Measurements from ENCODE around the gene ACOX3.
"Not testable (repeated sequence)": the region's sequence is repeated elsewhere in the genome, so short reads cannot be mapped to it uniquely, and the experiment has no call there.

Gene ACOX3

DNA sequence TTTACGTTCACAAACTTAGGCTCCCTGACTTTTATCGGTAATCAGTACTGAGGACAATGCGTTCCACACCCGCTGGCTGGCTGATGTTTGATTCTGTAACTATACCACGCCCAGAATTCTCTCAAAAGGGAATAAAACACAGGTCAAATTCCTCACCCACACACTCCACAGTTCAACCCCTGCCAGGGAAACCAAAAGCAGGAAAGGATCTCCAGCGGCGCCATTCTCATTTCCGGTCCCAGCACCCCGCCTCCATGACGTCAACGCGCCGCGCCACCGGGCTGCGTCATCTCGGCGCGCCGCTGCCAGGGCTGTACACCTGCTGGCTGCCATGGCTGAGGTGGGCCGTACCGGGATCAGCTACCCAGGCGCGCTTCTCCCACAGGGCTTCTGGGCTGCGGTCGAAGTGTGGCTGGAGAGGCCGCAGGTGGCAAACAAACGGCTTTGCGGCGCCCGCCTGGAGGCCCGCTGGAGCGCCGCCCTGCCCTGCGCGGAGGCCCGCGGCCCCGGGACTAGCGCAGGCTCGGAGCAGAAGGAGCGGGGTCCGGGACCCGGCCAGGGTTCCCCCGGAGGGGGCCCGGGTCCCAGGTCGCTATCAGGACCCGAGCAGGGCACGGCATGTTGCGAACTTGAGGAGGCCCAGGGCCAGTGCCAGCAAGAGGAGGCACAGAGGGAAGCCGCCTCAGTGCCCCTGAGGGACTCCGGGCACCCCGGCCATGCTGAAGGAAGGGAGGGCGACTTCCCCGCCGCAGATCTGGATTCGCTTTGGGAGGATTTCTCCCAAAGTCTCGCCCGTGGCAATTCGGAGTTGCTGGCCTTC lies at the start of gene ACOX3, which contains the start of gene TRMT44:
ACOX3 (minus strand) TSS at position 232 of the 820 bp plus-strand sequence. CDS start 24,202 bp downstream, outside the sequence.
TRMT44 (plus strand) TSS at position 286 of the 820 bp plus-strand sequence; CDS start at position 332, 46 bp downstream.
- Histone ChIP-seq H3K27ac (ENCODE audit: low read length) (peak within 1 kb of the TSS; percentile 96), H3K9ac (ENCODE audit: low read length in 2 of 2) (peak within 1 kb of the TSS; percentile 96 to 99), H3K36me3 (ENCODE audit: control insufficient read depth in 2 of 2, insufficient read depth in 2 of 2, low read length in 2 of 2) (peaks cover 0 to 2% of the 10 kb centered on the region in 2 donors), H3K4me3 (ENCODE audit: low read length in 2 of 2) (peak within 1 kb of the TSS; percentile 95 to 97), H3K9me3 (ENCODE audit: control insufficient read depth in 2 of 2, low read length in 2 of 2) (no peaks in the 10 kb centered on the region), H3K27me3 (ENCODE audit: control insufficient read depth in 1 of 2, insufficient read depth in 2 of 2, low read length in 2 of 2) (no peaks in the 10 kb centered on the region), H3K4me1 (ENCODE audit: control insufficient read depth, insufficient read depth, low read length) (peaks cover 46% of the 10 kb centered on the region)

DNA sequence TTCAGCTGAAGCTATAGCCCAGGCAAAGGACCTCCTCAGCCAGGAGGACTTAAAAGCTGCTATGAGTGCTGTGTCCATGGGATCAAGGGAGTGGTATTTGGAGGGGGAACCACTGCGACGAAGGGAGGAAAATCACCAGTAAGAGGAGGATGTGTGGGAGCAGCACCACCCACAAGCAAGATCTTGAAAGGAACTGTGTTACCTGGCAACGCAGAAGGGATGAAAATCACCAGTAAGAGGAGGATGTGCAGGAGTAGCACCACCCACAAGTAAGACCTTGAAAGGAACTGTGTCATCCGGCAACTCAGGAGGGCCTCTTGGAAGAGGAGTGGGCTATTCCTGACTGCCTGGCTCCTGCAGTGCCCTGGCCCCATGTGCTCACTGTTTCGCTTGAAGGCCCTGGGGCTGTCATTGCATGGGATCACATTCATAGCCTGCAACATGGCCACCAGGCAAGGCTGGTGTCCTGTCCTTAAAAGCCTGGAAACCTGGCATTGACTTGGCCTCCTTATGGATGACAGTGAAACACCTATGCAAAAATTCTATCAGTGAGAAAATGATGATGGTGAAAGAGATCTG lies 48.4 kb upstream of the ACOX3 start:
- no peak overlapping the region for H3K4me3 ChIP-seq (ENCODE audit: low read length in 2 of 2)
- no peak overlapping the region for H3K27ac ChIP-seq (ENCODE audit: low read length)
- H3K27me3 ChIP-seq (ENCODE audit: control insufficient read depth in 1 of 2, insufficient read depth in 2 of 2, low read length in 2 of 2) = no peaks in the 10 kb centered on the region
- no peaks in the 10 kb centered on the region for H3K4me1 ChIP-seq (ENCODE audit: control insufficient read depth, insufficient read depth, low read length)
- H3K9me3 ChIP-seq (ENCODE audit: control insufficient read depth in 2 of 2, low read length in 2 of 2) = no peaks in the 10 kb centered on the region
- no peak overlapping the region for H3K9ac ChIP-seq (ENCODE audit: low read length in 2 of 2)
- H3K36me3 ChIP-seq (ENCODE audit: control insufficient read depth in 2 of 2, insufficient read depth in 2 of 2, low read length in 2 of 2) = no peaks in the 10 kb centered on the region

- H3K36me3 ChIP-seq (ENCODE audit: control insufficient read depth in 2 of 2, insufficient read depth in 2 of 2, low read length in 2 of 2); H3K9ac ChIP-seq (ENCODE audit: low read length in 2 of 2); H3K4me1 ChIP-seq (ENCODE audit: control insufficient read depth, insufficient read depth, low read length); H3K27ac ChIP-seq (ENCODE audit: low read length); H3K9me3 ChIP-seq (ENCODE audit: control insufficient read depth in 2 of 2, low read length in 2 of 2); H3K4me3 ChIP-seq (ENCODE audit: low read length in 2 of 2); H3K27me3 ChIP-seq (ENCODE audit: control insufficient read depth in 1 of 2, insufficient read depth in 2 of 2, low read length in 2 of 2): not testable (repeated sequence)
Measured at GRCh38 chr4:8486643-8487042, 46.1 kb upstream of the ACOX3 start.

- no peak overlapping the region for H3K27ac ChIP-seq (ENCODE audit: low read length)
- H3K9me3 ChIP-seq (ENCODE audit: control insufficient read depth in 2 of 2, low read length in 2 of 2) = no peaks in the 10 kb centered on the region
- no peaks in the 10 kb centered on the region for H3K27me3 ChIP-seq (ENCODE audit: control insufficient read depth in 1 of 2, insufficient read depth in 2 of 2, low read length in 2 of 2)
- H3K4me1 ChIP-seq (ENCODE audit: control insufficient read depth, insufficient read depth, low read length) = no peaks in the 10 kb centered on the region
- H3K4me3 ChIP-seq (ENCODE audit: low read length in 2 of 2) = no peak overlapping the region
- no peak overlapping the region for H3K9ac ChIP-seq (ENCODE audit: low read length in 2 of 2)
- peaks cover 6 to 7% of the 10 kb centered on the region in 2 donors for H3K36me3 ChIP-seq (ENCODE audit: control insufficient read depth in 2 of 2, insufficient read depth in 2 of 2, low read length in 2 of 2)
Measured at GRCh38 chr4:8480221-8480620, 39.7 kb upstream of the ACOX3 start.

DNA sequence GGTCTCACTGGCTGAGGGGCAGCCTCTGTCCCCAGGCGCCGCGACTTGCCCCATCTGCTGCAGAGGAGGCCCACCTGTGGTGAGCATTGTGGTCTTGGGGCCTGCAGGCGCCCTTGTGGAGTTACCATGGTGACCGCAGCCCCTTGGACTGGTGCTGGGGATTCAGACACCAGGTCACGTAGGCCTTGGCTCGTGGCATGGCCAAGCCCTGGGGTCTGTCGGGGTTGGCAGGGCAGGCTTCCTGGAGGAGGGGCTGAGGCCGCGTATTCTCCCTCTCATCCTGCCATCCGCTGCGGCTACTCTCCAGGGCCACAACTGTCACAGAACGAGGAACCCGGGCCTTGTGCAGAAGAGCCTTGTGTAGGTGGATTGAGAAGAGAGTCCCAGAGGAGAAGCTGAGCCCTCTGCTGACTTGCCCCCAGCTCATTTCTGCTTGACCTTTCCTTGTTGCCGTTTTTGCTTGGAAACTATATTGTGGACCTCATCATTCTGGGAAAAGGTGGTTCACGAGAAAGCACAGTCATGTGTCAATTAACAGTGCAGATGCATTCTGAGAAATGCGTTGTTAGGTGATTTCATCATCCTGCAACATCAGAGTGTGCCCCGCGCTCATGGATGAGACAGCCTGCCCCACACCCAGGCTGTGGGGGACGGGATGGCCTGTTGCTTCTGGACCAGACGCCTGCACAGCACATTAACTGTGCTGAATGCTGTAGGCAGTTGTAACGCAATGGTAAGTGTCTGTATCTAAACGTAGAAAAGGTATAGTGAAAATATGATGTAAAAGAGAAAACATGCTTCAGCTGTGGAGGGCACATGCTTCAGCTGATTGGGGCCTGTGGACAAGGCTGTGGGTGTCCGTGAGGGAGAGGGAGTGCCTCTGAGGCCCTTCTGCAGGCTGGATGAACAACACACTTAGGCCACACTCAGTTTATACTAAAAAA lies 38.5 kb upstream of the ACOX3 start:
- Histone ChIP-seq H3K9ac (ENCODE audit: low read length in 2 of 2) (no peak overlapping the region), H3K27me3 (ENCODE audit: control insufficient read depth in 1 of 2, insufficient read depth in 2 of 2, low read length in 2 of 2) (no peaks in the 10 kb centered on the region), H3K27ac (ENCODE audit: low read length) (no peak overlapping the region), H3K9me3 (ENCODE audit: control insufficient read depth in 2 of 2, low read length in 2 of 2) (no peaks in the 10 kb centered on the region), H3K4me3 (ENCODE audit: low read length in 2 of 2) (no peak overlapping the region), H3K4me1 (ENCODE audit: control insufficient read depth, insufficient read depth, low read length) (peaks cover 3% of the 10 kb centered on the region), H3K36me3 (ENCODE audit: control insufficient read depth in 2 of 2, insufficient read depth in 2 of 2, low read length in 2 of 2) (peaks cover 6 to 7% of the 10 kb centered on the region in 2 donors)

GRCh38 chr4:8478371-8478770 lies 37.8 kb upstream of the ACOX3 start:
- Histone ChIP-seq H3K36me3 (ENCODE audit: control insufficient read depth in 2 of 2, insufficient read depth in 2 of 2, low read length in 2 of 2) (peaks cover 6 to 7% of the 10 kb centered on the region in 2 donors), H3K27me3 (ENCODE audit: control insufficient read depth in 1 of 2, insufficient read depth in 2 of 2, low read length in 2 of 2) (no peaks in the 10 kb centered on the region), H3K9ac (ENCODE audit: low read length in 2 of 2) (no peak overlapping the region), H3K4me3 (ENCODE audit: low read length in 2 of 2) (no peak overlapping the region), H3K9me3 (ENCODE audit: control insufficient read depth in 2 of 2, low read length in 2 of 2) (no peaks in the 10 kb centered on the region), H3K4me1 (ENCODE audit: control insufficient read depth, insufficient read depth, low read length) (peaks cover 9% of the 10 kb centered on the region), H3K27ac (ENCODE audit: low read length) (no peak overlapping the region)

DNA sequence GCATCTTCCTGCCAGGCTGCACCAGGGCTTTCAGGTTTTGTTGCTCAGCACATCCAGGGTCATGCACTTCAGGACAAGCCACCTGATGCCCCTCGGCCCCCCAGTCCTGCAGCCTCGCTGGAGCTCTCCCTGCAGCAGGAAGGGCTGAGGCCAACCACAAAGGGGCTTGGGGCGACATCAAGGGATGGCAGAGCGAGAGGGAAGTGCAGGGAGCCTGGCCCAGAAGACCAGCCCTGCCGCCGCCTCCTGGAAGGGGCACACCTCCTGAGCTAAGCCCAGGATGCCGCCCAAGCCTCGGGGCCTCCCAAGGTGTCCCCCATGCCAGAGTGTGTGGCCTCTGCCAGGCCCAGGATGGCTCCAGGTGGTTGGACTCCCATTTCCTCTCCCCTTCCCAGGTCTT lies 37.2 kb upstream of the ACOX3 start:
- peaks cover 6 to 7% of the 10 kb centered on the region in 2 donors for H3K36me3 ChIP-seq (ENCODE audit: control insufficient read depth in 2 of 2, insufficient read depth in 2 of 2, low read length in 2 of 2)
- no peak overlapping the region for H3K27ac ChIP-seq (ENCODE audit: low read length)
- peaks cover 16% of the 10 kb centered on the region for H3K4me1 ChIP-seq (ENCODE audit: control insufficient read depth, insufficient read depth, low read length)
- no peaks in the 10 kb centered on the region for H3K27me3 ChIP-seq (ENCODE audit: control insufficient read depth in 1 of 2, insufficient read depth in 2 of 2, low read length in 2 of 2)
- H3K4me3 ChIP-seq (ENCODE audit: low read length in 2 of 2) = no peak overlapping the region
- no peaks in the 10 kb centered on the region for H3K9me3 ChIP-seq (ENCODE audit: control insufficient read depth in 2 of 2, low read length in 2 of 2)
- no peak overlapping the region for H3K9ac ChIP-seq (ENCODE audit: low read length in 2 of 2)

GRCh38 chr4:8477095-8477635 lies 36.6 kb upstream of the ACOX3 start:
- H3K9ac ChIP-seq (ENCODE audit: low read length in 2 of 2) = no peak overlapping the region
- H3K9me3 ChIP-seq (ENCODE audit: control insufficient read depth in 2 of 2, low read length in 2 of 2) = no peaks in the 10 kb centered on the region
- H3K4me3 ChIP-seq (ENCODE audit: low read length in 2 of 2) = no peak overlapping the region
- no peaks in the 10 kb centered on the region for H3K27me3 ChIP-seq (ENCODE audit: control insufficient read depth in 1 of 2, insufficient read depth in 2 of 2, low read length in 2 of 2)
- H3K4me1 ChIP-seq (ENCODE audit: control insufficient read depth, insufficient read depth, low read length) = peaks cover 22% of the 10 kb centered on the region
- no peak overlapping the region for H3K27ac ChIP-seq (ENCODE audit: low read length)
- H3K36me3 ChIP-seq (ENCODE audit: control insufficient read depth in 2 of 2, insufficient read depth in 2 of 2, low read length in 2 of 2) = peaks cover 6 to 7% of the 10 kb centered on the region in 2 donors

GRCh38 chr4:8475751-8476575 lies 35.4 kb upstream of the ACOX3 start:
- Histone ChIP-seq H3K27ac (ENCODE audit: low read length) (no peak overlapping the region), H3K27me3 (ENCODE audit: control insufficient read depth in 1 of 2, insufficient read depth in 2 of 2, low read length in 2 of 2) (no peaks in the 10 kb centered on the region), H3K9me3 (ENCODE audit: control insufficient read depth in 2 of 2, low read length in 2 of 2) (no peaks in the 10 kb centered on the region), H3K9ac (ENCODE audit: low read length in 2 of 2) (no peak overlapping the region), H3K36me3 (ENCODE audit: control insufficient read depth in 2 of 2, insufficient read depth in 2 of 2, low read length in 2 of 2) (peaks cover 6 to 7% of the 10 kb centered on the region in 2 donors), H3K4me1 (ENCODE audit: control insufficient read depth, insufficient read depth, low read length) (peaks cover 24% of the 10 kb centered on the region), H3K4me3 (ENCODE audit: low read length in 2 of 2) (no peak overlapping the region)

All from stomach smooth muscle (tissue), 2 donors.